Endodermal cell (in vitro differentiated cells): ENCODE results near the gene DLK1. TPM values are rescaled to one million over a fixed set of nuclear protein-coding genes. Genes with fewer than 3 reads are reported as not detected.
A peak's percentile ranks its signal among the peaks of the same experiment; 100 is the strongest.

Experiments used
- DNase-seq: peaks from one replicate; pipeline ENCODE4 v3.0.0-alpha.2; 2017
- H3K27ac ChIP-seq: 2 replicates; pipeline ENCODE4 v1.5.1; 2013; ENCODE audit warnings: mild to moderate bottlenecking, low read depth, low read length, moderate library complexity
- H3K27me3 ChIP-seq: 2 replicates; pipeline ENCODE4 v1.6.1; 2013; ENCODE audit warnings: mild to moderate bottlenecking, low read length, moderate library complexity; ENCODE audit not compliant: insufficient read depth, control insufficient read depth, poor library complexity, severe bottlenecking
- H3K36me3 ChIP-seq: 2 replicates; pipeline ENCODE4 v1.7.0; 2013; ENCODE audit warnings: mild to moderate bottlenecking, low read length, moderate library complexity; ENCODE audit not compliant: control insufficient read depth, insufficient read depth
- H3K4me1 ChIP-seq: one replicate; pipeline ENCODE4 v1.7.0; 2013; ENCODE audit warnings: low read length; ENCODE audit not compliant: control insufficient read depth, insufficient read depth
- H3K4me3 ChIP-seq: 2 replicates; pipeline ENCODE4 v1.5.1; 2013; ENCODE audit warnings: mild to moderate bottlenecking, low read length, moderate library complexity
- H3K9ac ChIP-seq: 2 replicates; pipeline ENCODE4 v1.6.1; 2013; ENCODE audit warnings: mild to moderate bottlenecking, low read length, moderate library complexity; ENCODE audit not compliant: poor library complexity, severe bottlenecking; ENCODE audit errors: extremely low read depth
- H3K9me3 ChIP-seq: 2 replicates; pipeline ENCODE4 v1.6.1; 2013; ENCODE audit warnings: mild to moderate bottlenecking, low read length, moderate library complexity; ENCODE audit not compliant: control insufficient read depth
- H3K27ac Mint-ChIP-seq: 2 replicates; pipeline ENCODE4 v1.8.0; 2020; ENCODE audit warnings: mixed read lengths
- H3K27me3 Mint-ChIP-seq: 2 replicates; pipeline ENCODE4 v1.8.0; 2021; ENCODE audit warnings: mild to moderate bottlenecking, mixed read lengths; ENCODE audit not compliant: insufficient read depth
- H3K36me3 Mint-ChIP-seq: 2 replicates; pipeline ENCODE4 v1.8.0; 2020; ENCODE audit warnings: low read depth, mixed read lengths
- H3K4me1 Mint-ChIP-seq: 2 replicates; pipeline ENCODE4 v1.8.0; 2020; ENCODE audit warnings: mixed read lengths
- H3K4me3 Mint-ChIP-seq: 2 replicates; pipeline ENCODE4 v1.8.0; 2020; ENCODE audit warnings: mild to moderate bottlenecking, moderate library complexity, mixed read lengths
- H3K9me3 Mint-ChIP-seq: 2 replicates; pipeline ENCODE4 v1.8.0; 2020; ENCODE audit warnings: mild to moderate bottlenecking, mixed read lengths
- CTCF ChIP-seq: fragments of 200-600 bp; sonication (generic); conservative IDR thresholded peaks from 2 replicates; pipeline ENCODE4 v1.5.0; 2021; ENCODE audit warnings: antibody characterized with exemption, mild to moderate bottlenecking
- WGBS, 2 experiments: methylation state at CpG; one replicate each; pipeline versions ENCODE4 v1.1.5 to v1.1.7; 2013; ENCODE audit warnings: missing lambda C conversion rate in 2 of 2, mixed read lengths in 1 of 2; ENCODE audit not compliant: insufficient coverage in 1 of 2, insufficient read length in 1 of 2; 5-methylcytosine and 5-hydroxymethylcytosine counted together
- long read RNA-seq, 4 experiments: library from polyadenylated mRNA in 2 of 4; library from RNA in 1 of 4; library from capped mRNA in 1 of 4; stranded (forward) in 3 of 4; unstranded in 1 of 4; transcript quantifications; one replicate each; pipeline ENCODE4 v2.0.0, GENCODE V29; 2020 to 2021; ENCODE audit warnings: inconsistent platforms in 1 of 4
- polyA plus RNA-seq, 2 experiments: library from polyadenylated mRNA; stranded (reverse); fragments of 50-300 nt; gene quantifications; one replicate each; pipeline ENCODE4 v1.2.3, GENCODE V29; 2013
- total RNA-seq, 2 donors: library from RNA; stranded (reverse); fragmentation: NEBNext Ultra II Directional in 1 of 2; extraction: Animal tissue kit (Norgen Biotek cat#: 25700) in 1 of 2; gene quantifications; 2 replicates in 1 of 2; 3 replicates in 1 of 2; pipeline ENCODE4 v1.2.1, GENCODE V29; 2021

Gene DLK1
- total RNA-seq = 100 to 1,000 TPM in 1 of 2 donors, 10 to 100 TPM in 1; 78.3 to 117 TPM
- 99.8 TPM for polyA plus RNA-seq (2013, experiment 1 of 2)
- 92.1 TPM for polyA plus RNA-seq (2013, experiment 2 of 2)
- long read RNA-seq, experiment 1, full-length matches to known transcripts = 72 of 94 reads
- long read RNA-seq, experiment 1, partial matches to known transcripts = 15 of 94 reads
- long read RNA-seq, experiment 1, other reads (novel, unspliced or antisense) = 7 of 94 reads
- long read RNA-seq, experiment 2, full-length matches to known transcripts = 245 of 251 reads
- long read RNA-seq, experiment 2, partial matches to known transcripts = 4 of 251 reads
- long read RNA-seq, experiment 2, other reads (novel, unspliced or antisense) = 2 of 251 reads
- long read RNA-seq, experiment 3, full-length matches to known transcripts = 671 of 685 reads
- long read RNA-seq, experiment 3, partial matches to known transcripts = 7 of 685 reads
- long read RNA-seq, experiment 3, other reads (novel, unspliced or antisense) = 7 of 685 reads
- long read RNA-seq, experiment 4, full-length matches to known transcripts = 3 of 10 reads
- long read RNA-seq, experiment 4, partial matches to known transcripts = 7 of 10 reads
- long read RNA-seq, experiment 4, other reads (novel, unspliced or antisense) = 0 of 10 reads

- H3K27me3 ChIP-seq = peaks cover 41% of the 10 kb centered on the region
- peak within 1 kb of the TSS; percentile 68 for H3K4me3 Mint-ChIP-seq
- H3K9ac ChIP-seq = peak within 1 kb of the TSS; percentile 15
- no peaks in the 10 kb centered on the region for H3K9me3 ChIP-seq
- no peaks in the 10 kb centered on the region for H3K36me3 ChIP-seq
- WGBS, 2 experiments = 9 to 63% methylated on average over 4 to 70 of the region's 77 CpGs
- H3K9me3 Mint-ChIP-seq = no peaks in the 10 kb centered on the region
- peaks cover 22% of the 10 kb centered on the region for H3K4me1 Mint-ChIP-seq
- peaks cover 51% of the 10 kb centered on the region for H3K27me3 Mint-ChIP-seq
- no peak within 1 kb of the TSS for H3K27ac ChIP-seq
- H3K27ac Mint-ChIP-seq = no peak within 1 kb of the TSS
- H3K4me3 ChIP-seq = peak within 1 kb of the TSS; percentile 66
- peak; percentile 14 for TF ChIP-seq CTCF
- H3K36me3 Mint-ChIP-seq = no peaks in the 10 kb centered on the region
- peak; percentile 74 for DNase-seq
- no peaks in the 10 kb centered on the region for H3K4me1 ChIP-seq
Measured at GRCh38 chr14:100726550-100727085, at the start of gene DLK1. DLK1 (plus strand) TSS chr14:100726892; CDS start chr14:100727069, 177 bp downstream.

- H3K4me3 ChIP-seq = no peak overlapping the region
- Mint-ChIP-seq H3K27ac (no peak overlapping the region), H3K27me3 (peaks cover 2% of the 10 kb centered on the region), H3K4me3 (no peak overlapping the region), H3K9me3 (peaks cover 3% of the 10 kb centered on the region), H3K36me3 (no peaks in the 10 kb centered on the region), H3K4me1 (peaks cover 42% of the 10 kb centered on the region)
- H3K9ac ChIP-seq = no peak overlapping the region
- H3K27ac ChIP-seq = no peak overlapping the region
- no peaks in the 10 kb centered on the region for H3K27me3 ChIP-seq
- DNase-seq = no peak
- peaks cover 25% of the 10 kb centered on the region for H3K4me1 ChIP-seq
- H3K9me3 ChIP-seq = no peaks in the 10 kb centered on the region
- WGBS, 2 experiments = 84 to 92% methylated on average over 7 to 10 of the region's 10 CpGs
- H3K36me3 ChIP-seq = no peaks in the 10 kb centered on the region
- no peak for TF ChIP-seq CTCF
Measured at GRCh38 chr14:100677152-100677551, 49.5 kb upstream of the DLK1 start.

GRCh38 chr14:100677554-100678468, 48.9 kb upstream of the DLK1 start:
- Mint-ChIP-seq H3K4me1 (peaks cover 36% of the 10 kb centered on the region), H3K4me3 (no peak overlapping the region), H3K27me3 (peaks cover 2% of the 10 kb centered on the region), H3K27ac (no peak overlapping the region), H3K9me3 (peaks cover 3% of the 10 kb centered on the region), H3K36me3 (no peaks in the 10 kb centered on the region)
- H3K27ac ChIP-seq = no peak overlapping the region
- H3K9ac ChIP-seq = no peak overlapping the region
- no peaks in the 10 kb centered on the region for H3K27me3 ChIP-seq
- no peak for TF ChIP-seq CTCF
- H3K36me3 ChIP-seq = no peaks in the 10 kb centered on the region
- DNase-seq = peak; percentile 66
- H3K9me3 ChIP-seq = no peaks in the 10 kb centered on the region
- WGBS, 2 experiments = 82 to 90% methylated on average over 20 to 29 of the region's 29 CpGs
- no peak overlapping the region for H3K4me3 ChIP-seq
- peaks cover 18% of the 10 kb centered on the region for H3K4me1 ChIP-seq
